Activated T-helper 1 cell treated with anti-CD3 and anti-CD28 coated beads, Interleukin-2, amount 50 U/mL, for 16 hours (primary cell): Measurements from ENCODE around the gene ATP9A.
"Not testable (repeated sequence)": the region's sequence is repeated elsewhere in the genome, so short reads cannot be mapped to it uniquely, and the experiment has no call there.

Experiments
- DNase-seq, 2 donors: peaks; one replicate each; pipeline ENCODE4 v3.0.0-alpha.2; 2020; ENCODE audit warnings: low read depth in 1 of 2, low spot score in 1 of 2

The ATP9A gene

GRCh38 chr20:51583073-51583472, 185.1 kb downstream of the ATP9A start:
- DNase-seq, result no peak

GRCh38 chr20:51581571-51581970, 186.6 kb downstream of the ATP9A start:
- no peak for DNase-seq

GRCh38 chr20:51579137-51579536, 189.1 kb downstream of the ATP9A start:
- DNase-seq, result no peak

- DNase-seq, result no peak
These were observed 190.1 kb downstream of the ATP9A start for GRCh38 chr20:51578145-51578459.

GRCh38 chr20:51577432-51578144, 190.6 kb downstream of the ATP9A start:
- DNase-seq, result no peak

- DNase-seq, result no peak
These were observed 192.7 kb downstream of the ATP9A start for GRCh38 chr20:51575486-51575885.

- no peak for DNase-seq
These were observed 193.7 kb downstream of the ATP9A start for GRCh38 chr20:51574248-51575033.

GRCh38 chr20:51573576-51574243, 194.5 kb downstream of the ATP9A start:
- no peak for DNase-seq

- no peak for DNase-seq
These were observed 196.8 kb downstream of the ATP9A start for GRCh38 chr20:51571460-51571794.

- no peak for DNase-seq
These were observed 197.3 kb downstream of the ATP9A start for GRCh38 chr20:51570739-51571459.

GRCh38 chr20:51569815-51570738, 198.1 kb downstream of the ATP9A start:
- no peak for DNase-seq

- not testable (repeated sequence) for DNase-seq
These were observed 199.7 kb downstream of the ATP9A start for GRCh38 chr20:51568533-51568932.

- no peak for DNase-seq
These were observed 200.6 kb downstream of the ATP9A start for GRCh38 chr20:51567622-51568021.

- no peak for DNase-seq
These were observed 201.6 kb downstream of the ATP9A start for GRCh38 chr20:51566594-51566993.

- DNase-seq, result no peak
These were observed 202.7 kb downstream of the ATP9A start for GRCh38 chr20:51565298-51566144.

- DNase-seq, result no peak
These were observed 204.5 kb downstream of the ATP9A start for GRCh38 chr20:51563486-51564332.

- DNase-seq, result no peak
These were observed 205.1 kb downstream of the ATP9A start for GRCh38 chr20:51563174-51563485.

- DNase-seq, result no peak
These were observed 205.6 kb downstream of the ATP9A start for GRCh38 chr20:51562332-51563173.
